ENCODE results near the gene HTR7.

GRCh38 chr10:90743291-90743690 lies 114.5 kb downstream of the HTR7 start:
- TF ChIP-seq CTCF (IDR thresholded peaks at IDR 0.05; ENCODE audit: poor library complexity) = no peak
- TF ChIP-seq EZH2 (IDR thresholded peaks at IDR 0.05; ENCODE audit: borderline replicate concordance) = no peak
- TF ChIP-seq EZH2phosphoT487 (IDR thresholded peaks at IDR 0.05; ENCODE audit: low read depth, severe bottlenecking, unreplicated experiment) = no peak

All from hepatocyte (in vitro differentiated cells).